TTC549 (cell line): ENCODE measurements around the gene XIRP2.
"Not testable (repeated sequence)": the region's sequence is repeated elsewhere in the genome, so short reads cannot be mapped to it uniquely, and the experiment has no call there.

Experiments
- FAIRE-seq: peaks from 2 replicates; lab custom pipeline; 2012; peaks lifted over from hg19 to GRCh38; lab: Jason Lieb, UNC

The XIRP2 gene

DNA sequence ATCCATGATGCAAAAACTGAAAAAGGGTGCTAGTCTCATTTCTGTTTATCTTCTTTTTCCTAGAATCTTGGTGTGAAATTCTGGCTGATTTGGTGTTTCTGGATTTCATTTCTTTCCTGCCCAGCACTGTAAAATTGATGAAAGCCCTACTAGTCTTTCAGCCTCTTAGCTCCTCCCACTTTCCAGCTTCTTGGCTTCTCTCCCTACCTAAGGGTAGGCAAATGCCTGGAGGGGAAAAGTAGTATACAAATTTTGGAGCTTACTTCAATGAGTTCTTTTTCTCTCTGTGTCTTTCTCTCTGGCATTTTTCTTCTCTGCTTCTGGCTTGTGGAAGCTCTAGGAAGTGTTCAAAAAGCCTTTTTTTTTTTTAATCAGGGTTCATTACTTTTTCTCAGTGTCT lies 160.5 kb downstream of the XIRP2 start:
- no peak for FAIRE-seq

DNA sequence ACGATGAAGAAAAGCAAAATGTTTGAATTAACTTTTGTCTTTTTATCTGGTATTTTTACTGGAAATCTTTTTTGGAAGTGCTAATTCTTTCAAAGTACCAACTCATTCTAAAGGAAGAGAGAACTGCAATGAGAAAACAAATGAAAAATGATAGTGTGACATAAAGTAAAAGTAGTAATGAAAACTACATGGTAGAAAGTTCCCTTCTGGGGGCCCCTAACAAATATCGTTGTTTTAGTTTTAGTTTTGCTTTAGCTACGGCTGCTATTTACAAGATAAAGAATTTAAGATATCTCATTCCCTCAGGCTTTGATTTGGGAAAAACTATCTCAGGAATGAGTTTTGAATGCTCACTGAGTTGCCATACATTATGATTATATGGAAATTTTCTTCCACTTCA lies 161.4 kb downstream of the XIRP2 start:
- no peak for FAIRE-seq

DNA sequence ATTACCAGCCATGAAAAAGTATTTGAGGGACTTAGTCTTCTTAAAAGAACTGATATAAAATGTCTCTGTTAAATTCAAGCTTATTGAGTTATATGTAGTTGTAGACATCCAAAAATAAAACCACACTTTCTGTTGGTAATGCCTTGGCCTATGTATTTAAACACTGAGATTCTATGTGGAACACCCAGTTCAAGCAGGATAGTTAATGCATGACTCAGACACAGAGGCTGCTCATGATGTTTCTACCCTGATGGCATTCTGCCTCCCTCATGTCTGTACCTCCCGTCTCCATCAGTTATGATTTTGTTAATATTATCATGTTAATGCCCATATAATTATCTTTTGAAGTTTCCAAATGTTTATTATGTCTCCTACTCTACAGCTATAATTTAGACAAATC lies 164.5 kb downstream of the XIRP2 start:
- no peak for FAIRE-seq

DNA sequence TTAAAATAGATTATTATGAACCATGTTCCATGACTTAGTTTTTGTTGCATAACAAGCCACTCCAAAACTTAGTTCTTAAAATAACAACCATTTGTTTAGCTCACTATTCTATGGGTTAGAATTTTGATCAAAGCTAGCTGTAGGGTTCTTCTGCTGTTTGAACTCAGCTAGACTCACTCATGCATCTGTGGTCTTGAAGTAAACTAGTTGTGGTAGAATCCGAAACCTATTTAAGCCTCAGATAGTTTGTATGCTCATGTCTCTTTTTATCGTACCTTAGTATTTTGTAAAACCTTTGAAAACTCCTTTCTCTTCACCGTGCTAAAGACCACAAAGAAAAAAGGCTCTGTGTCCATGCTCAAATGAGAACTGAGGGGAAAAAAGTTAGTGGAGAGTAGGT lies 166.6 kb downstream of the XIRP2 start:
- no peak for FAIRE-seq

DNA sequence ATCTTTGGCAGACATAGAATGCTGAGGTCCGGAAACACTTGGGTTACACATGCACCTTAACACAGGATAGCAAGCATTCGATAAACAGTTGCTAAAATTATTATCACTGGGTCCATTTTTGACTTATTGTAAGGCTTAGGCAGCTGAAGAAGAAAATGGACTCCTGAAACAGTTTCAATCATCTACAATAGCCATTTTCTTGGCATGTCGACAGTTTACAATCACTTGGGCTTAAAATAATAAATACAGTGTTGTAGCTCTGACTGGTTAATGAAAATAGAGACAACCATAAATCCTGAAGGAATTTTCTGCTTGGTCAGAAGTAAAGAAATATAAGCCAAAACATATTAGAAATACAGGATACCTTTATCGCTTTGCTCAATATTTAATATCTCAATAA lies 169.2 kb downstream of the XIRP2 start:
- no peak for FAIRE-seq

DNA sequence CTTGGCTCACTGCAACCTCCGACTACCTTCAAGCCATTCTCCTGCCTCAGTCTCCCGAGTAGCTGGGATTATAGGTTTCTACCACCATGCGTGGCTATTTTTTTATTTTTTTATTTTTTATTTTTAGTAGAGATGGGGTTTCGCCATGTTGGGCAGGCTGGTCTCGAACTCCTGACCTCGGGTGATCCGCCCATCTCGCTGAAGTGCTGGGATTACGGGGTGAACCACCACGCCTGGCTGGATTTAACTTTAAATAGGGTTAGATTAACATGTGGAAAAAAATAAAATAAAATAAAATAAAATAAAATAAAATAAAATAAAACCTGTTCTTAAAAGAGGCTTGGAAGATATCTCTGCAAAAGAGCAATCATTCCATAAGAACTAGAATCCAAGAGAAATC lies 170.9 kb downstream of the XIRP2 start:
- FAIRE-seq: no peak

DNA sequence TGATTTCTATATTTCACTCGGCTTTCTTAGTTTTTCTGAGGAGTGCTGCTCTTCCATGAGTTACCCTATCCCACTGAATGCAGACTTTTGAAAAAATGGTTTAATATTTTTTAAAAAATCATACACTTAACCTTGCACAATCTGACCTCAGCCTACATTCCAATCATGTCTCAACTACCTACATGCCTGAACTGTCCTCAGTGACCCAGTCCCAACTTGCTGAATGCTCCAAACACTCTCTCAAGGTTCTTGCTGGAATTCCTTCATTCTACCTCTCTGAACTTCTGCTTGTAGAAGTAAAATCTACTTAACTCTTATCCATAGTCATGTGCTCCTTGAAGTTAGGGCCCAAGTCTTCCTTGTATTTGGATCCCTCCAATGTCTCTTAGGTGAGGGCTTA lies 181.6 kb downstream of the XIRP2 start:
- no peak for FAIRE-seq

DNA sequence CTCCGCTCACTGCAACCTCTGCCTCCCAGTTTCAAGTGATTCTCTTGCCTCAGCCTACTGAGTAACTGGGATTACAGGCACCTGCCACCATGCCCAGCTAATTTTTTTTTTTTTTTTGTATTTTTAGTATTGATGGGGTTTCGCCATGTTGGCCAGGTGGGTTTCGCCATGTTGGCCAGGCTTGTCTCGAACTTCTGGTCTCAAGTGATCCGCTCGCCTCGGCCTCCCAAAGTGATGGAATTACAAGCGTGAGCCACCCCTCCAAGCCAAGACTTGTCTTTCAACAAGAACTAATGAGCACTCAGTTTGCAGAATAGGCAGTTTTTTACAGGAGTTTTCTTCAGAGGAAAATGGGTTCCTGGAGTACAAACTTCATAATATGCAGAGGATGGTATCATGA lies 187.4 kb downstream of the XIRP2 start:
- not testable (repeated sequence) for FAIRE-seq

DNA sequence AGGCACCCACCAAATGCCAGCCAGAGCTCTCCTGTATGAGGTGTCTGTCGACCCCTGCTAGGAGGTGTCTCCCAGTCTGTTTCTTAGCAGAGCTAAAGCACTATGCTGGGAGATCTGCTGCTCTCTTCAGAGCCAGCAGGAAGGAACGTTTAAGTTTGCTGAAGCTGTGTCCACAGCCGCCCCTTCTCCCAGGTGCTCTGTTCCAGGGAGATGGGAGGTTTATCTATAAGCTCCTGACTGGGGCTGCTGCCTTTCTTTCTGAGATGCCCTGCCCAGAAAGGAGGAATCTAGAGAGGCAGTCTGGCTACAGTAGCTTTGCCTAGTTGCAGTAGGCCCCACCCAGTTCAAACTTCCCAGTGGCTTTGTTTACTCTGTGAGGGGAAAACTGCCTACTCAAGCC lies 210.7 kb downstream of the XIRP2 start:
- not testable (repeated sequence) for FAIRE-seq

DNA sequence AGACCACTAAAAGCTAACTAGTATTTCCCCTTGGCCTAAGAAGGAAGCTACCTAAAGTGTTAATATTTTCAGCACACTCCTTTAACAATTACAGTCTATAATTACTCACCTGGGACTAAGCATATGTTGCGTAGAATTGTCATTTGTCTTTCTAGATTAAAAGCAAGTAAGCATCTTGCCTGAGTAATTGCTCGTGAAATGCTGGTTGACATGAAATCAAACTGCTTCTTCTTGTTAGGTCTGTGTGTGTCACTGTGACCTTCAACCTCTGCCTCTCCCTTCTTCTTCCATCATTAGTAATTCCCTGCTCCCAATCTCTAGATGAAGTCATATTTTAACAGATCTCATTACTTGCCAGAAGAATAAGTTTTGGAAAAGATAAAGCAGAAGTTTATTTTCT lies 212.2 kb downstream of the XIRP2 start:
- no peak for FAIRE-seq

DNA sequence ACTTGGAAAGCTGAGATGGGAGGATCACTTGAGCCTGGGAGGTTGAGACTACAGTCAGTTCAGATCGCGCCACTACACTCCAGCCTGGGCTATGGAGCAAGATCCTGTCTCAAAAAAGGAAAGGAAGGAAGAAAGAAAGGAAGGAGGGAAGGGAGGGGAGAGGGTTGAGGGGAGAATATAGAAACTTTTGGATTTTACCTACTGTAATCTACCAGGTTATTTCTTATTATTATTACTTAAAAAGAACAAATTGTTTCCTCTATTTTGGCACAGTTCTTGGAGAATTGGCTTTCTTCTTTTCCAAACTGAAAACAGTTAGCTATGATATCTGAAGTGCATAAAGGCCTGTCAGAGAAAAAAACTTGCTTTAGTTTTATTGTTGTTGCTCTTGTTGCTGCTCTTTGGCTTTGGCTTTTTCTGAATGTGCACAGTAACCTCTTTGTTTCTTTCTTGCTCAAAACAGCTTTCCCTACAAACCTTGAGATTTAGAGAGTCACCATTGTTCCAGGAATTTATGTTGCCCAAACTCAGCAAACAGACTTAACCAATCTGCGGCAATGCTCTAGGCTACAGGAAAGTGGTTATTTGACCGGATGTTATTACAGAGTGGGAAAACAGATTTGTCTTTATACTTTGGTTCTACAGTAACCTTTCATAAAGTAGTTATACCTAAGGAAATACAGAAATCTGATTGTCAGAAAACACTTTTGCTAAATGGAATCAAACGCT lies 214.9 kb downstream of the XIRP2 start:
- FAIRE-seq: no peak

DNA sequence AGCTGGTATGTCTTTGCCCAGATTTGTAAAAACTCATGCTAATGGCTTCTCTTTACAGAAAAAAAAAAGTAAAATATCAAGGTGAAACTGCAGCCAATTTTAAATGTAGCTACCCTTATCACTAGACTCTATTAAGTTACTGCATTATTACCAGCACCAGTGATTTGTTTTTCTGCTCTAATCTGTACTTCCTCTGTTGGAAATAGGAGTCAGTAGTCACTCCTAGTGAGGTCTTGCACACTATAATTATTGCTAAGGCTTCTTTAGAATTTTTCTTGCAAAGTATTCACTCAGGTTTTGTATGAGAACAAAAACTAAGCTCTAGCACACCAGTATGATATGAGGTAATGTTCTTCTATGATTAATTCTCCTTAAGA lies 215.5 kb downstream of the XIRP2 start:
- no peak for FAIRE-seq

DNA sequence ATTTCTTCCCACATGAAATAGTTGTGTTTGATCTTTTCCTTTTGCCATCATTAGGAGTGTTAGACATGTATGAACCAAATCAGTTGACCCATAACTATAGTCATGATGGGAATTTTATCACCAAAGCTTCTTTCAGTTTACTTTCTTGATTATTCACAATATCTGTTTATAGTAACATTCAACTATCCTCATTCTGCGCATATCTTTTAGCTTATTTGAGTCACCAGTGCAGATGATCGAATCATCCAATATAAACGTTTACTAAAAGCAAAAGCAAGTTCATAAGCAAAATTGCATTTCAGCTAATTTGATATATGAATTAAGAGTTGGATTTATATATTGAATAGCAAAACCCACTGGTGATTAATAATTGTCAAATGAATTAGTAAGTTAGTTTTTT lies 216.4 kb downstream of the XIRP2 start:
- no peak for FAIRE-seq

DNA sequence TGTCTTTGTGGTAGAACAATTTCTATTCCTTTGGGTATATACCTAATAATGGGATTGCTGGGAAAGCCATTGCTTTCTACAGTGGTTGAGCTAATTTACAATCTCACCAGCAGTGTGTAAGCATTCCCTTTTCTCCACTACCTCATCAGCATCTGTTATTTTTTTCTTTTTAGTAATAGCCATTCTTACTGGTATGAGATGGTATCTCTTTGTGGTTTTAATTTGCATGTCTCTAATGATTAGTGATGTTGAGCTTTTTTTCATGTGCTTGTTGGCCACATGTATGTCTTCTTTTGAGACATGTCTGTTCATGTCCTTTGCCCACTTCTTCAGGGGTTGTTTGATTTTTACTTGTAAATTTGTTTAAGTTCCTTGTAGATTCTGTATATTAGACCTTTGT lies 221.4 kb downstream of the XIRP2 start:
- not testable (repeated sequence) for FAIRE-seq

DNA sequence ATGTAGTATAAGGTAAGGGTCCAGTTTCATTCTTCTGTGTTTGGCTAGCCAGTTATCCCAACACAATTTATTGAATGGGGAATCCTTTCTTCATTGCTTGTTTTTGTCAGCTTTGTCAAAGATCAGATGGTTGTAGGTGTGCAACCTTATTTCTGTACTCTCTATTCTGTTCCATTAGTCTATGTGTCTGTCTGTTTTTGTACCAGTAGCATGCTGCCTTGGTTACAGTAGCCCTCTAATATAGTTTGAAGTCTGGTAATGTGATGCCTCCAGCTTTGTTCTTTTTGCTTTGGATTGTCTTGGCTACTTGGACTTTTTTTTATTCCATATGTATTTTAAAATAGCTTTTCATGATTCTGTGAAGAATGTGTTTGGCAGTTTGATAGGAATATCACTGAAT lies 222.1 kb downstream of the XIRP2 start:
- FAIRE-seq: no peak

DNA sequence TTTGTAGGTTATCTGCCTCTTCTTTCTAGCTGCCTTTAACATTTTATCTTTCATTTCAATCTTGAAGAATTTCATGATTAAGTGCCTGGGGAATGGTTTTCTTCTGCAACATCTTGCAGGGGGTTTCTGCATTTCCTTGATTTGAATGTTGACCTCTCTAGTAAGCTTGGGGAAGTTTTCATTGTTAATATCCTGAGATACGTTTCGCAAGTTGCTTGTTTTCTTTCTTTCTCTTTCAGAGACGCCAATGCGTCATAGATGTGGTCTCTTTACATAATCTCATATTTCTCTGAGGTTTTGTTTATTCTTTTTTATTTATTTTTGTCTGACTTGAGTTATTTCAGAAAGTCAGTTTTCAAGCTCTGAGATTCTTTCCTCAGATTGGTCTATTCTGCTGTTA lies 225.7 kb downstream of the XIRP2 start:
- no peak for FAIRE-seq

DNA sequence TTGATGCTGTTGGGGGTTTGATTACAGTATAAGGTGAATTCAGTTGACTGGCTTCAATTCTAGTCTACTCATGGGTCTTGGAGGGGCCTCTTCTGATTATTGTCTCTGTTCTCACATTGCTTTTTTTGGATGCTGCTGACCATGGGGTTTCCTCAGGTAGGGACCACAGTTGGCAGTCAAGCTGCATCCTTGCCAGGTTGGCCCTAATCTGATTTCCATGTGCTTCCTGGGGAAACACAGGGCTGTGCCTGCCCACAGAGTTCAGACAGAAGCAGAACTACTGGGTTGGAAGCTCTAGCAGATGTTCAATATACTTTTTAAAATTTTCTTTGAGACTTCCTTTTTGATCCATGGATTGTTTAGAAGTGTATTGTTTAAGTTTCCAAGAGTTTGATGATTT lies 227.3 kb downstream of the XIRP2 start:
- no peak for FAIRE-seq

DNA sequence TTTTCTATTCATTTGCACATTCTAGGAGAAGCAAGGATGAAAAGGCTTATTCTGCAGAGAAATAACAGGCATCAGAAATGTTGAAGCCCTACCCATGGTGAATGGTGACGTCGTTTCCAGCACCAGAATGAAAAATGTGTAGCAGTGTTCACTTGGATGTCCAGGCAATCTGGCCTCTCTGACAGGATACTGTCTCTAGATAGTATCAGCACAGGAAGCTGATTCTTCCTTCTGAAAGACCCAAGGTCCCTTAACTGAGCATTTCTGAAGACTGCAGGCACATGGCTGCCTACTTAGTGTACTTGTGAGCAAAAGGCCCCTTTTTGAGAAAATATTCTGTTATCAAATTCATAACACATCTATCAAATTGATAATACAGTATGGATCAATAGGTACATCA lies 234.1 kb downstream of the XIRP2 start:
- FAIRE-seq: no peak

DNA sequence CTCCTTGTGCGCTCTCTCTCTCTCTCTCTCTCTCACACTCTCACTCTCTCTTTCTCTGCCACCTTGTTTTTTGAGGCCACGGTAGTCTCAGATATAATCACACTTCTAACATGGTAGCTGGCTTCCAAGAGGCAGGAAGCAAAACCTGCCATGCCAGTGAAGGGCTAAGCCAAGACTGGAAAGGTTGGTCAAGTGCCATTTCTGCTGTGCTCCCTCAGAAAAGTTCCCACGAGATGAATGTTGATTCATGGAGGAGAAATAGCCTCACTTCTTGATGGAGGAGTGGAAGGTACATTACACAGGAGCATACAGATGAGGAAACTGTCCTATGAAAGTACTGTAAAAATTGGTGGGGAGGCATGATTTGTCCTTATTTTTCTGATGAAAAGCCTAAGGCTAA lies 237.9 kb downstream of the XIRP2 start:
- FAIRE-seq: no peak

DNA sequence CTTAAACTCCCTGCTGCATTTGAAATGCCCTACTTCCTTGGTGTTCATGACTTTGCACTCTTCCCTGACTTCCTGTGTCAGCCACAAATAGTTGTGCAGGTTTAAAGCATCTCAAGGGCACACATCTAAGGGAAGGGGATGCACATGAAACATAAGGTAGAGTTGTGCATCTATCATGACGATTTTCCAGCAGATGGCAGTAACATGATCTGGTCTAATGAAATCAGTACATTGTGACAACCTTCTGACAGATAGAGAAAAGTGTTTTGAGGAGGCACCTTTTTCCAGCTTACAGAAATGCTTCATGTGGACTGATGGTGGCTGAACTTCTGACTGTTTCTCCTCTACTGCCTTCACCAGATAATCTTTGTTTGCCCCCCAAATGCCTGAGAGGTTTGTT lies 238.9 kb downstream of the XIRP2 start:
- FAIRE-seq: no peak

DNA sequence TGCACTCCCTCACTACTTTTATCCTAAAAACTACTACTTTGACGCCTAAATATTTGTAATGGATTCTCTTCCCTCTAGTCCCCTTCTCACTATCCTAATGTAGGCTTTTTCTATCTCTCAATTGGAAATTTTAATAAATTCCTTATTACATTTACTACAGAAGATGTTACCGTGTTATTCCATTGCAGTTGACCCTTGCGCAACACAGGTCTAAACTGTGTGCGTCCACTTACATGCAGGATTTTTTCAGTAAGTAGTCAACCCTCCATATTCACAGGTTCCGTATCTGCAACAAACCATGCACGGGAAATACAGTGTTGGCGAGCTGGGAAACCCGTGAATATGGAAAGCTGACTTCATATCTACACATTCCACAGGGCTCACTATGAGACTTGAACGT lies 239.8 kb downstream of the XIRP2 start:
- FAIRE-seq: no peak

DNA sequence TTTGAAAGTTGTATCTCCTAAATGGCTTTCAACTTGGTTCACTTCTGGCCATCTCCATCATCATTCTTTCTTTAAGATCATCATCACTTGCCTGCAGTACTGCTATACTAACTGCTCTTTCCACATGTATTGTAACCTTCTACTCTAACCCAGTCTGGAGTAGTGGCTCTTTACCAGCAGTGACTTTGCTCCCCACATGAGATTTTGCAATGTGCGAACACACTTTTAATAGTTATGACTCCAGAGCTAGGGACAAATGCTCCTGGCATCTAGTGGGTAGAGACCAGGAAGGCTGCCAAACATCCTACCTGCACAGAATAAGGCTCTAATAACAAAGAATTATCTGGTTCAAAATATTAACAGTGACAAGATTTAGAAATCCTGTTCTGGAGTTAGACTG lies 243.8 kb downstream of the XIRP2 start:
- FAIRE-seq: no peak

DNA sequence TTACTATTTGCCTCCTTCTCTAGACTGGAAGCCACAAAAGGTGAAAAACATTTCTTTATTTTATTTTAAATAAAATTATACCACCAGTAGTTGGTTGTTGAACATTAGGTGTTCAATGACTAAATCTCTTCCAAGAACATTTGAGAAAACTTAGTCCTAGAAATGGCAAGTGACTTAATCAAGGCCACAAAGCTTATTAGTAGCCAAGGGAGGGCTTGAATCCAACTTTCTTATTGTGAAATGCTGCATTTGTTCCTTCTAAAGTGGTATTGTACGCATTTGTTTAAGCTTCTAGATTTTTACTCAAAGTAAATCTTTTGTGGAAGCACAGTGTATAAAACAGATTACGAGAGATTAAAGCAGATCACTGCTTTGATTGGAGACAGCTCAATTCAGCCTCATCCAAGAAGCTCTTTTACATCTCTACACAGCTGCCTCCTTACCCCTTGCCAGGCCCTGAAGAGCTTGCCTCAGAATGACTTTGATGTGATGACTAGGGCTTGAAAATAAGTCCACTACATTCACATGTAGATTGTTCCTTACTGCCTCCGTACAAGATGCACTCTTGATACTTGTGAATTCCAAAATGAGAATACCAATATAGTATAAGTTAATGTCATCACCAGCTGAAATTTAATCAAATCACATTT lies 244.8 kb downstream of the XIRP2 start:
- FAIRE-seq: no peak

DNA sequence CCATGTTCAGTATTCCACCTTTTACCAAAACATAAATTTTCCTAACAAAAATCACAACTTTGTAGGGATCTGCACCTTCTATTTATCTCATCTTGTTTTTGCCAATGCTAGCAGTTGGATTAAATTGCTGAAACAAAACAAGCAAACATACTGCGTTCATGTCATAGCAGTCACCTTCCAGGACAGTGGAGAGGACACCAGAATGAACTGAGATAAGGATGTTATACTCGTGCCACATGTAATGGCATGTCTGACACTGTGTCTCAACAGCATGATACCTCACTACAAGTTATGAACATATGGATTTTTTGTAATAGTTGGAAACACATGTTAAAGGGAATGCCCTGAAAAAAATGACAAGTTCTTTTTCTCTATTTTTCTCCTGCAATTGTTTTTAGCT lies 245.3 kb downstream of the XIRP2 start:
- no peak for FAIRE-seq
